Spinal cord (tissue), 10 donors: ENCODE measurements around the gene MYH14. TPM values are rescaled to one million over a fixed set of nuclear protein-coding genes. Genes with fewer than 3 reads are reported as not detected.
"Not testable (repeated sequence)": the region's sequence is repeated elsewhere in the genome, so short reads cannot be mapped to it uniquely, and the experiment has no call there.

Experiments used
- DNase-seq, 6 donors: peaks; one replicate each; pipeline versions ENCODE4 v3.0.0 to v3.0.0-alpha.2; 2013 to 2015; ENCODE audit warnings: low spot score in 6 of 6, low read depth in 4 of 6
- H3K27ac ChIP-seq: one replicate; pipeline ENCODE4 v1.5.1; 2013; ENCODE audit warnings: low read depth, low read length, control low read depth
- H3K27me3 ChIP-seq: one replicate; pipeline ENCODE4 v1.6.1; 2013; ENCODE audit warnings: low read length; ENCODE audit not compliant: control insufficient read depth, insufficient read depth
- H3K36me3 ChIP-seq: one replicate; pipeline ENCODE4 v1.6.1; 2013; ENCODE audit warnings: low read length; ENCODE audit not compliant: control insufficient read depth, insufficient read depth
- H3K4me1 ChIP-seq: one replicate; pipeline ENCODE4 v1.6.1; 2013; ENCODE audit warnings: low read length; ENCODE audit not compliant: control insufficient read depth, insufficient read depth
- H3K4me3 ChIP-seq: one replicate; pipeline ENCODE4 v1.5.1; 2013; ENCODE audit warnings: low read depth, low read length, control low read depth
- H3K9me3 ChIP-seq: one replicate; pipeline ENCODE4 v1.6.1; 2013; ENCODE audit warnings: low read length; ENCODE audit not compliant: control insufficient read depth, insufficient read depth
- WGBS: methylation state at CpG from one replicate; pipeline ENCODE4 v1.1.5; 2013; ENCODE audit warnings: missing lambda C conversion rate; ENCODE audit not compliant: insufficient coverage; 5-methylcytosine and 5-hydroxymethylcytosine counted together
- polyA plus RNA-seq, 2 donors: library from polyadenylated mRNA; unstranded; fragments of 120-200 nt; gene quantifications; one replicate each; pipeline ENCODE4 v1.2.1, GENCODE V29; 2013; ENCODE audit not compliant: insufficient read length in 2 of 2
- total RNA-seq, 2 donors: library from RNA; depleted of rRNA in 1 of 2; stranded (reverse); fragments of 120-200 nt in 1 of 2; fragments of >200 nt in 1 of 2; gene quantifications; one replicate each; pipeline versions ENCODE4 v1.2.3 to v1.2.4, GENCODE V29; 2013 to 2014
- donor health status: healthy.

The MYH14 gene
- total and polyA plus RNA-seq, 4 donors = 4.1 to 16.8 (median 10.9) TPM

- Histone ChIP-seq H3K4me1 (no peaks in the 10 kb centered on the region), H3K36me3 (peaks cover 27% of the 10 kb centered on the region), H3K9me3 (no peaks in the 10 kb centered on the region), H3K27ac (no peak overlapping the region), H3K27me3 (no peaks in the 10 kb centered on the region), H3K4me3 (no peak overlapping the region)
- 32% methylated on average over 12 of the region's 25 CpGs for WGBS
- no peak for DNase-seq
These were observed 11.5 kb downstream of the MYH14 start for GRCh38 chr19:50214699-50215543.

- 90% methylated on average over 3 of the region's 3 CpGs for WGBS
These were observed 12.4 kb downstream of the MYH14 start for GRCh38 chr19:50215820-50216219.

GRCh38 chr19:50221087-50221486 lies 17.7 kb downstream of the MYH14 start:
- Histone ChIP-seq H3K27ac (no peak overlapping the region), H3K4me3 (no peak overlapping the region), H3K9me3 (peaks cover 2% of the 10 kb centered on the region), H3K36me3 (peaks cover 33% of the 10 kb centered on the region), H3K27me3 (no peaks in the 10 kb centered on the region), H3K4me1 (no peaks in the 10 kb centered on the region)
- DNase-seq = no peak
- WGBS = 94% methylated on average over 6 of the region's 7 CpGs

More at GRCh38 chr19:50215820-50216219, 12.4 kb downstream of the MYH14 start:
- Histone ChIP-seq H3K27me3 (no peaks in the 10 kb centered on the region), H3K27ac (no peak overlapping the region), H3K36me3 (peaks cover 21% of the 10 kb centered on the region), H3K4me1 (no peaks in the 10 kb centered on the region), H3K9me3 (no peaks in the 10 kb centered on the region), H3K4me3 (no peak overlapping the region)
- DNase-seq = no peak

GRCh38 chr19:50222691-50223438 lies 19.4 kb downstream of the MYH14 start:
- Histone ChIP-seq H3K36me3 (peaks cover 32% of the 10 kb centered on the region), H3K27ac (no peak overlapping the region), H3K9me3 (peaks cover 2% of the 10 kb centered on the region), H3K4me3 (no peak overlapping the region), H3K4me1 (no peaks in the 10 kb centered on the region), H3K27me3 (no peaks in the 10 kb centered on the region)
- DNase-seq = no peak
- 91% methylated on average over 14 of the region's 19 CpGs for WGBS

GRCh38 chr19:50223439-50223716 lies 20.0 kb downstream of the MYH14 start:
- Histone ChIP-seq H3K36me3 (peaks cover 30% of the 10 kb centered on the region), H3K27me3 (no peaks in the 10 kb centered on the region)
- WGBS = 100% methylated on average over 1 of the region's 3 CpGs

GRCh38 chr19:50224986-50225747 lies 21.7 kb downstream of the MYH14 start:
- peaks cover 2% of the 10 kb centered on the region for H3K9me3 ChIP-seq
- no peaks in the 10 kb centered on the region for H3K27me3 ChIP-seq
- H3K4me1 ChIP-seq = no peaks in the 10 kb centered on the region
- DNase-seq = no peak
- no peak overlapping the region for H3K27ac ChIP-seq
- H3K36me3 ChIP-seq = peaks cover 33% of the 10 kb centered on the region
- H3K4me3 ChIP-seq = no peak overlapping the region
- 54% methylated on average over 5 of the region's 8 CpGs for WGBS

More at GRCh38 chr19:50223439-50223716, 20.0 kb downstream of the MYH14 start:
- DNase-seq = no peak
- H3K4me1 ChIP-seq = no peaks in the 10 kb centered on the region
- H3K9me3 ChIP-seq = peaks cover 2% of the 10 kb centered on the region
- H3K4me3 ChIP-seq = no peak overlapping the region
- H3K27ac ChIP-seq = no peak overlapping the region

GRCh38 chr19:50226536-50226935 lies 23.1 kb downstream of the MYH14 start:
- H3K27me3 ChIP-seq = no peaks in the 10 kb centered on the region
- DNase-seq = no peak
- peaks cover 43% of the 10 kb centered on the region for H3K36me3 ChIP-seq
- no peaks in the 10 kb centered on the region for H3K4me1 ChIP-seq
- H3K27ac ChIP-seq = no peak overlapping the region
- 55% methylated on average over 6 of the region's 7 CpGs for WGBS
- H3K9me3 ChIP-seq = peaks cover 2% of the 10 kb centered on the region
- no peak overlapping the region for H3K4me3 ChIP-seq

- 72% methylated on average over 3 of the region's 7 CpGs for WGBS
- not testable (repeated sequence) for H3K4me1 ChIP-seq, DNase-seq
These were observed 24.7 kb downstream of the MYH14 start for GRCh38 chr19:50228153-50228552.

GRCh38 chr19:50230379-50231351 lies 27.2 kb downstream of the MYH14 start:
- H3K9me3 ChIP-seq = no peaks in the 10 kb centered on the region
- 78% methylated on average over 49 of the region's 56 CpGs for WGBS
- no peak for DNase-seq
- H3K27me3 ChIP-seq = no peaks in the 10 kb centered on the region
- H3K27ac ChIP-seq = no peak overlapping the region
- peaks cover 34% of the 10 kb centered on the region for H3K36me3 ChIP-seq
- no peak overlapping the region for H3K4me3 ChIP-seq
- peaks cover 8% of the 10 kb centered on the region for H3K4me1 ChIP-seq

More at GRCh38 chr19:50228153-50228552, 24.7 kb downstream of the MYH14 start:
- peaks cover 48% of the 10 kb centered on the region for H3K36me3 ChIP-seq
- not testable (repeated sequence) for H3K27ac ChIP-seq, H3K27me3 ChIP-seq, H3K9me3 ChIP-seq, H3K4me3 ChIP-seq
